ENCODE measurements around the gene MXRA8.
A peak's percentile ranks its signal among the peaks of the same experiment; 100 is the strongest.
"Not testable (repeated sequence)": the region's sequence is repeated elsewhere in the genome, so short reads cannot be mapped to it uniquely, and the experiment has no call there.

The MXRA8 gene, protein sequence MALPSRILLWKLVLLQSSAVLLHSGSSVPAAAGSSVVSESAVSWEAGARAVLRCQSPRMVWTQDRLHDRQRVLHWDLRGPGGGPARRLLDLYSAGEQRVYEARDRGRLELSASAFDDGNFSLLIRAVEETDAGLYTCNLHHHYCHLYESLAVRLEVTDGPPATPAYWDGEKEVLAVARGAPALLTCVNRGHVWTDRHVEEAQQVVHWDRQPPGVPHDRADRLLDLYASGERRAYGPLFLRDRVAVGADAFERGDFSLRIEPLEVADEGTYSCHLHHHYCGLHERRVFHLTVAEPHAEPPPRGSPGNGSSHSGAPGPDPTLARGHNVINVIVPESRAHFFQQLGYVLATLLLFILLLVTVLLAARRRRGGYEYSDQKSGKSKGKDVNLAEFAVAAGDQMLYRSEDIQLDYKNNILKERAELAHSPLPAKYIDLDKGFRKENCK

DNA sequence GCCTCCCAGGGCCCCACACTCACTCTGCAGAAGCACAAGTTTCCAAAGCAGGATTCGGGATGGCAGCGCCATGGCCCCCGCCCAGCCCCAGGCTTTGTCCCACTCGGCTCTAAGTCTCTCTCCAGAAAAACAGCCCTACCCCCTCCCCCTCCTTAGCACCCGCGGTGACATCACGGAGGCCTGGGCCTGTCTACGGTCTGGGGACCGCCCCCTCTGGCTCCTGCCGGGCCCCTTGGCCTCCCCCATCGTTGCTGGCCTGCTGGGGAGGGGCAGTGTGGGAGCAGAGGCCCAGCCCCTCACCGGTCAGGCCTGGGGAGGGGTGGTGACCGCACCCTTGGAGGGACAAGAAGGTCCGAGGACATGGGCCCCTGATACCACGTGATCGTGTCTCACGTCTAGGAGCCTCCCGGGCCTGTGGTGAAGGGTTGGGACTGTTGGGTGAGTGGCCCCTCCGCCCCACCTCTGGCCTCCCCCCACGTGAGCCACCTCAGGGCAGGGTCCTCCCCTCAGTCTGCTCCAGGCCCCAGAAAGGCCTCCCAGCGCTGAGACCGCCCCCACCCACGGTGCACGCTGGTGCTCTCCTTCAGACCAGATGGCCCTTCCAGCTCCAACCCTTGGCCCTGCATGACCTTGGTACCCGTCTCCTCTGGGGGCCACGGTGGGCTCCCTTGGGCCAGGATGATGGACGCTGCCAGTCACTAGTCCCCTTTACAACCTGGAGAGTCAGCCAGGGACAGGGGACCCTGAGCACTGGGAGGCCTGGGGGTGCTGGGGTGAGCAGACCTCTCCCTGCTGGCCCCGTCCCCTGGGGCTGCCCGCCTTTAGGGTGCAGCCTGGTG, at the start of gene MXRA8:
Gene MXRA8, minus strand, starts transcription at position 123 of the 839 bp plus-strand sequence. Its CDS starts 51 bp downstream, at position 72.
- DNase-seq (ENCODE audit: low read depth, low spot score): peak; percentile 89

DNA sequence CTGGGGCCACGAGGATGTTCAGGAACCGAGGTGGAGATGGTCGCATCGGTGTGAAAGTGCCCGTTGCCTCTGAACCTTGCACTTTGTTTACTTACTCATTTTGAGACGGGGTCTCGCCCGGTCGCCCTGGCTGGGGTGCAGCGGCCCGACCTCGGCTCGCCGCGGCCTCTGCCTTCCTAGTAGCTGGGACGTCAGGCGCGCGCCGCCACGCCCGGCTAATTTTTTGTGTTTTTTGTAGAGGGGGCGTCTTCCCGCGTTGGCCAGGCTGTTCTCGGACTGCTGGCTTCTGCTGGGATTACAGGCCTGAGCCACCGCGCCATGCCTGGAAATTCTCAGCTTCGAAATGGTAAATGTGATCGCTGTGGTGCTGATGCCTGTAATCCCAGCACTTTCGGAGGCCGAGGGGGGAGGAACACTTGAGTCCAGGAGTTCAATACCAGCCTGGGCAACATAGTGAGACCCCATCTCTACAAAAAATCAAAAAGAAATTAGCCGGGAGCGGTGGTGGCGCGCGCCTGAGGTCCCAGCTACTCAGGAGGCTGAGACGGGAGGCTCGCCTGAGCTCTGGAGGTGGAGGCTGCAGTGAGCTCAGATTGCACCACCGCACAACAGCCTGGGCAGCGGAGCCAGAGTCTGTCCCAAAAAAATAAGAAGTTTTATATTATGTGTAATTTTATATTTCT, 49.4 kb upstream of the MXRA8 start:
- peak; percentile 58 for DNase-seq (ENCODE audit: low read depth, low spot score)

DNA sequence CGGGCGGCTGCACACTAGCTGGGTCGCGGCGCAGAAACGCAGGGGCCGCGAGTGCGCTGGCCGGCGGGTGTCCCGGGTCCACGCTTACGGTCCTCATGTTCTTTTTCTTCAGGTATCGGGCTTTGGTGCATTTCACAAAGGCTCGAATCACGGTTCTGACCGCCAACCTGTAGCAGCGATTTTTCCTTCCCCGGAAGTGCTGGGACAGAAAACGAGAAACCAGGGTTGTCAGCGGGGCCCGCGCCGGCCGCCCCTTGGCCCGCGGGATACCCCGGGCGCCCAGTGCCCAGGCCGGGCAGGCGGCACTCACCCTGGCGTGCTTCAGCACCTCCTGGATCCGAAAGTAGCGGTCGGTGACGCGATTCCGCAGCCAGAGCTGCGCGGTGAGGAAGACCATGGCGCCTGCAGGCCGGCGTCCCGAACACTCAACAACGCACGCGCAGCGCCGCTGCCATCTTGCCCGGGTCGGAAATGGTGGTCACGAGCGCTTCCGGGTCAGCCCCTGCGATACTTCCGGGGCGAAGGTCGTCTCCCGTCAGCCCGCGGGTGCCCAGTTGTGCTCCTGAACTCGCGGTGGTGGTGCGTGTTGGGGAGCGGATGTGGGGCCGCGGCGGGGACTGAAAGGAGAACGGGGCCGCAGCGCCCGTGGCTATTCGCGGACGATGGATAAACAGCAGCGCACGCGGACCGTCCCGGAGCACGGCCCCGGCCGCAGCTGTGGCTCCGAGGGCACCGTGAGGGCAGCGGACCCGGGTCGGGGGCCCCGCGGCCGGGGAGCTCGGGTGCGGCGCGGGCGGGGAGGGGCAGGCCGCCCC, 48.7 kb upstream of the MXRA8 start, which contains the start of gene MRPL20:
Gene MRPL20, minus strand, starts transcription at position 473 of the 815 bp plus-strand sequence. Its CDS starts 76 bp downstream, at position 397.
- DNase-seq (ENCODE audit: low read depth, low spot score): peak; percentile 90

DNA sequence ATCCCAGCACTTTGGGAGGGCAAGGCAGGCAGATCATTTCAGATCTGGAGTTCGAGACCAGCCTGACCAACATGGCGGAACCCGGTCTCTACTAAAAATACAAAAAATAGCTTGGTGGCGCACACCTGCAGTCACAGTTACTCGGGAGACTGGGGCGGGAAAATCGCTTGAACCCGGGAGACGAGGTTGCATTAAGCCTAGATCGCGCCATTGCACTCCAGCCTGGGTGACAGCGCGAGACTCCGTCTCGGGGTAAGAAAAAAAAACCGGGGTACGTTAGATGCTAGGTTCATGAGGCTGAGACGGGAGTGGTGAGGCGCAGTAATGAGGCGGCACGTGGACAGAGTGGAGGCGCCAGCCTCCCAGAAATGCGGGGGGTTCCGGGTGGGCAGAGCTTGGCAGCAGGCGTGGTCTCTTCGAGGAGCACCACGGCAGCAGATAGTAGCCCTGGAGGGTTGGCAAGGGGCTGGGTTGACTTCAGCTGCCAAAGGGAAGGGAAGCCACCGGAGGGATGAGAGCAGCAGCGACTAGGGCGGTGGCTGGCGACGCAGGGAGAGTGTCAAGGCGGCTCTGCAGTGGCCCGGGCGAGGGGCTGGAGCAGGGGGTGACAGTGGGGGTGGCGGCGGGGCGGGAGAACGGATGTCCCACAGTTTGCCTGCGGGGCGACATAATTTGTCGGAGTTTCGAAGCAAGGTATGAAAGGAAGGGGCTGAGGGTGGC, 47.9 kb upstream of the MXRA8 start:
- no peak for DNase-seq (ENCODE audit: low read depth, low spot score)

DNA sequence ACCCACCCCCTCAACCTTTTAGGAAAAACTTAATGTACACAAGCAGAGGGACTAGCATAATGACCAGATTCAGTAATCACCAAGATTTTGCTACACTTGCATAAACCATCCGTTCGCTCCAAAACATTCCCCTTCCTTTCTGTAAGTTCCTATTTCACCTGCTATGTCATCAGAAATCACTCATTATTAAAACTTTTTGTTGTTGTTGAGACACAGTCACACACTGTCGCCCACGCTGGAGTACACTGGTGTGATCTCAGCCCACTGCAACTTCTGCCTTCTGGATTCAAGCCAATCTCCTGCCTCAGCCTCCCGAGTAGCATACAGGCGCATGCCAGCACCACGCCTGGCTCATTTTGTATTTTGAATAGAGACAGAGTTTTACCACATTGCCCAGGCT, 45.3 kb upstream of the MXRA8 start:
- DNase-seq (ENCODE audit: low read depth, low spot score): no peak

DNA sequence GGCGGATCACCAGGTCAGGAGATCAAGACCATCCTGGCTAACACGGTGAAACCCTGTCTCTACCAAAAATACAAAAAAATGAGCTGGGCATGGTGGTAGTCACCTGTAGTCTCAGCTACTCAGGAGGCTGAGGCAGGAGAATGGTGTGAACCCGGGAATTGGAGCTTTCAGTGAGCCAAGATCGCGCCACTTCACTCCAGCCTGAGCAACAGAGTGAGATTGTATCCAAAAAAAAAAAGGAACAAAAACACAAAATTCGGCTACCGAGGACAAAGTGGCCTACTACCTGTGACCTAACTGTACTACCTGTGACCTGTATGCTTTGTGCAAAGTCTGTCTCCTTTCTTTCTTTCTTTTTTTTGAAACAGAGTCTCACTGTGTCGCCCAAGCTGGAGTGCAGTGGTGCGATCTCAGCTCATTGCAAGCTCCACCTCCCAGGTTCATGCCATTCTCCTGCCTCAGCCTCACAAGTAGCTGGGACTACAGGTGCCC, 44.6 kb upstream of the MXRA8 start:
- DNase-seq (ENCODE audit: low read depth, low spot score): not testable (repeated sequence)

DNA sequence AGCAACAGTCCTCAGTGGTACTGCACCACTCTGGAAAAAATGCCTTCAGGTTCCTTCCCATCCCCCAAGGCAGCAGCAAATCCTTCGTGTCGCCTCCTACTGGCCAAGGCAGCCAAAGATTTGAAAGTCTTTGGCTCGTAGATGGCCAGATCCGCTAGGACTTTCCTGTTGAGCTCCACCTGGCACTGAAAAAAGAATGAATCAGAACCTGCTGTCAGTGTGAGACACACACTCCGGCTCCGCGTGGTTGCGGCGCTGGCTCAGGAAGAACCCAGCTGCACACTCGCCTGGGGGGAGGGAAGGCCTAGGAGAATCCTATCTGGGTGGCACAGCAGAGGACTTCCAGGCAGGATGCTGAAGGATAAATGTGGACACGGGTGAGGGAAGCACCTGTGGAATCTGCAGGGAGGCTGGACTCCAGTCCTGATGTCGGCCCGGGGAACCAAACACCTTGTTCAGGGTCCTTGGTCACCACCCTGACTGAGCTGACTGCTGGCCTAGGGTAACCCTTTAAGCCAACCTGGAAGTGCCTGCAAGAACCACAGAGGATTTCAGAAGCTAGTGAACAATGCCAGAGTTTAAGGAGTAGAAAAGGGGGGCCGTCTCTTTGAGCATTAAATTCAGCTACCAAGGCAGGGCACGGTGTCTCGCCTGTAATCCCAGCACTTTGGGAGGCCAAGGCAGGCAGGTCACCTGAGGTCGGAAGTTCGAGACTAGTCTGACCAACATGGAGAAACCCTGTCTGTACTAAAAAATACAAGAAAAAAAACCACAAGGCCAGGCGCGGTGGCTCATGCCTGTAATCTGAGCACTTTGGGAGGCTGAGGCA, 43.9 kb upstream of the MXRA8 start:
- DNase-seq (ENCODE audit: low read depth, low spot score): peak; percentile 85

DNA sequence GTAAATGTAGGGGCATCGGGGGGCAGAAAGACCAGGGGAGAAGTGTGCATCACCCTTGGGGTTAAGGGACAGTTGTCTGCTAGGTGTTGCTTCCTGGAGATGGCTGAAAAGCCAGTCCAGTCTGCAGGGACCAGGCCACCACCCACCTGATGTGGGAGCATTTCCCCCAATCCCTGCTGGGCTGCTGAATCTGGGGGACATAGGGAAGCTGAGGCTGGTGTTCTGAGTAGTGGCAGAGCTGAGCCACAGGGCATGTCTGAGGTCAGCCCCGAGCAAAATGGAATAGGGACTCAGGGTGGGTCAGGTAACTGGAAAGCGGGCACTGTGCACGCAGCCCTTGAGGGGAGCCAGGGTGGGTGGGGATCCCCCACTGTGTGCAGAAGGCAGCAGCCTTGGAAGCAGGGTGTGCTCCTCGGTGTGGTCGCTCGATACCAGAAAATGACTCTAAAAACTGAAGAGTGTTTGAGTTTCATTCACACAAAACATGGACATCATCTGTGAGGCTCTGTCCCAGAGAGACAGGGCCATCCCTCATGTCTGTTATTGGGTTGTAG, 43.2 kb upstream of the MXRA8 start:
- DNase-seq (ENCODE audit: low read depth, low spot score): no peak

DNA sequence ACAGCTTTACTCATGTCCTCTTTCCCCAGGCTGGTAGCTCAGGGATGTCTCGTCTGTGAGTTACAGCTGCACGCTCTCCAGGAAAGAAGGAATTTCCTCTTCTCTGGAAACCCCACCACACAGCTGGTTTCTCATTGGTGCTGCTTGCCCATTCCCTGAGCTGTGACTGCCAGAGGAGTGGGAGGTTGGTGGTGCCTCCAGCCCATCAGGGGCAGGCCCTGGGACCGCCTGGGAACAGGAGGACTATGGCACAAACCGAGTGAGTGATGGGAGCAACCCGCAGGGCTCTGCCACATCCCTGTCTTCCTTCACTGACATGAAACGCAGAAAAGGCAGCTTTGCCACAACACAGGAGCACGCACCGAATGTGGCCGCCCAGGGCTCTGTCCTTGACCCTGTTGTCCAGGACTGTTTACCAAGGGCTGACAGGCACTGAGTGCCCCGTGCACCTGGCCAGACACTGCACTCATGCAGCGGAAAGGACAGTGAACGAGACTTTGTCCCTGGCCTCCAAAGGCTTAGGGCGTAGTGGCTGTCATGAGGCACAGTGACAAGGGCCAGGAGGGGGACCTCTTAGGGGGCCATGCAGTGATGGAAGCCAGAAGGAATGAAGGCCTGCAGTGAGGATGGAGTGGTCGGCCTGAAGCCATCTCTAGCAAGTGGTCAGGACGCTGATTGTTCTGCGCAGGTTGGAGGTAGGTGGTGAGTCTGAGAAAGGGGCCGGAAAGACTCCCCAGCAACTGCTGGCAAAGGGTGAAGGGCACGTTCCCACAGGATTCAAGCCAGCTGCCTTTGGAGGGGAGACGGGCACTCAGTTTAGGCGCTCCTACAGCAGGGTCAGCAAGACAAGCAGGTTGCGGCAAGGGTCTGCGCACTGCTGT, 42.5 kb upstream of the MXRA8 start:
- DNase-seq (ENCODE audit: low read depth, low spot score): no peak

DNA sequence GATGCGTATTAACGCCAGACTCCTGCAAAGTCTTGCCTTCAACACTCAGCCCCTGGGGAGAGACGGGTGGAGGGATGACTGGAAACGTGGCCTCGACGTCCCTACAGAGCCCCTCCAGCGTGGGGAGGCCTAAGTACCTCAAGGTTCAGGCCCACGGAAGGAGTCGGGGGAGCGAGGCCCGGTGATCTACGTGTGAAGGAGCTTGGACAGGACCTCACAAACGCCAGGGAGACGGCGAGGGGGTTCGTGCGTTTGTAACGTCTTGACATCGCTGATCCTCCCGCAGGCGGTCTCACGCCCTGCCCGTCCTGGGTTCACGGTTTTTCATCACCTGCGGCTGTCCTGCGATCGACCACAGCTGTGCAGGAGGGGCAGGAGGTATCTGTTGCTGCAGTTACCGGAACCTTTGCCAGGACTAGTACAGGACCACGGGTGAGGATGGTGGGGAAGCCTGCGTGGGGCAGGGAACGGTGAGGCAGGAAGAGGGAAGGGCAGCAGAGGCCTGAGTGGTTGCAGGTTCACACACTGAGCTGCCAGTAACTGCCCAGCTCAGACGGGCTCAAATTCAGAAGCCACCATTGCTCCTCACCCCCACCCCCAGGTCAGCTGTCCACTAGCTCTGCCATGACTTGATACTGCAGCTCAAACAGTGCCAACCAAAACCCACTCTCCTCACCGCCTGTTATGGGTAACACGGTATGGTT, 41.7 kb upstream of the MXRA8 start:
- DNase-seq (ENCODE audit: low read depth, low spot score): peak; percentile 47

DNA sequence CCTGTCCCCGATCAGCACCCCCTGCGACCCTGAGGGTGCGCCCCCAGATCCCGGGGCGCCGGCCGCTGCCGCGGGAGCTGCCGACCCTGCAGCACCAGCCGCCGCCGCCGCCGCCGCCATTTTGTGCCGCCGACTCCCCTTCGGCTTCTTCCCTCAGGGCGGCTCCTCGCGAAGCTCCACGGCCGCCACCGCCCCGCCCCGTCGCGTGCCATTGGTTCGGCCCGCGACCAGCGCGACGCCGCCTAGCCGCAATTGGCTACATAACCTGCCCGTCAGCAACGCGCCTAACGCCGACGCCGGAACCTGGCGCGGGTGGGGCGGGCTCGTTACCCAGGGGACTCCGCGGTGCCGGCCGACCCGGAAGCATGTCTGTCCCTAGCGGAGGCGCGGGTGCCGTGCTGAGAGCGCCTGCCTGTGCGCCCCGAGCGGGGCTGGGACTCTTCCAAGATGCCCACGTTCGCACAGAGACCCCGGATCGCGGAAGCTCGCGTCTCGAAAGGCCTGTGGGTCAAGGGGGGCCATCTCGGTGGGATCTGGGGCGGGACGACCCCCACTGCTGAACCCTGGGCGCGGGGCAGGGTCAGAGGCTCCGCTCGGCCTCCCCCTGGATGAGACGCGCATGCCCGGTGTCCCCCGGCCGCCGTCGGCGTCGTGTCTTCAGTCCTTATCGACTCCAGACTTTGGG, 41.0 kb upstream of the MXRA8 start, which contains the start of gene CCNL2:
Gene CCNL2, minus strand, starts transcription at position 149 of the 685 bp plus-strand sequence. Its CDS starts 29 bp downstream, at position 120.
- peak; percentile 99 for DNase-seq (ENCODE audit: low read depth, low spot score)

DNA sequence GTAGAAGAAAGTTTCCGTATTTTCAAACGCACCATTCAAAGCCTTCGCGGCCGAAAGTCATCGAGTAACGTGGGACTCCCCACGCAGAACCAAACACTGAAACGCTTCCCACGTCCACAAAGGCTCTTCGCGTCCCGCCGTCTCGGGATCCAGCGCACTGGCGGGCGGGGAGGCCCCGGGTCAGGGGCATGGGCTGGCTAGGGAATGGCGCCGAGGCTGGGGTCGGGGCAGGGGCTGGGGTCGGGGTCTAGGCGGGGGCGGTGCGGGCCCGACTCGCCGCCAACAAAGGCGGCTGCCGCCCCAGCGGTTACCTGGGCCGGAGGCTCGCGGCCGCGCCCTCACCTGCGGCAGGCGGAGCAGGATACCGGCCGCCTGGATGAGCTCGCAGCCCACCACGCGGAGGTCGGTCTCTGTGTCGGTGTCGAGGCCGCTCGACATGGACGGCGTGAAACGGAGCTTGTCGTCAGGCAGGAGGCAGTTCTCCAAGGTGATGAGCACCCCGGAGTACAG, 40.4 kb upstream of the MXRA8 start:
- DNase-seq (ENCODE audit: low read depth, low spot score): no peak

DNA sequence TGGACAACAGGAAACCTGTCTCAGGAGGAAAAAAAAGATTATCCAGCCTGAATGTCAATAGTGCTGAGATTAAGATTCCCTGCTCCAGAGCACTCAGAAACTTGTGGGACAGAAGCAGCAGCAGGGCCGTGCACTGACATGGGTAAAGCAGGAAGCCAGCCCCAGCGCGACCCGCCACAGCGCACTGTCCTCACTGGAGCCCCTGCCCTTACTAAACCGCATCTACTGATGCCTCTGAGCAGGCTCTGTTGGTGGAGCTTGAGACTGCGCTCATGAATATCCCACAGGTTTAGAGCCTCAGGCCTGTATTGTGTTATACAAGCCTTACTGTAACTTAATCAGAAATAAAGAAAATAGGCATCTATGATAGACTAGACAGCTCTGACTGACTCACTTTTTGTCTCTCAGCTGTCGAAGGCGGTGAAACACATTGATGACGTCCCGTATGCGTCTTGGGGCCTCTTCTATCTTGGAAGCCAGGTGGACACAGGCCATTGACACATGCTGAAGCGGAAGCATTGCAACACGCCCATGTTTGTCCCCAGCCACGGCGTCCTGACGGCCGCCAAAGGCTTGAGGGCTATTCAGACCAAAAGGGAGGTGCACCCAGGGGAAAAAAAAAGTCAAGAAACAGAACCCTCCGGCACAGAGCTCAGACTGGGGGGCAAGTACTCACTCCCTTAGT, 39.6 kb upstream of the MXRA8 start:
- peak; percentile 37 for DNase-seq (ENCODE audit: low read depth, low spot score)

DNA sequence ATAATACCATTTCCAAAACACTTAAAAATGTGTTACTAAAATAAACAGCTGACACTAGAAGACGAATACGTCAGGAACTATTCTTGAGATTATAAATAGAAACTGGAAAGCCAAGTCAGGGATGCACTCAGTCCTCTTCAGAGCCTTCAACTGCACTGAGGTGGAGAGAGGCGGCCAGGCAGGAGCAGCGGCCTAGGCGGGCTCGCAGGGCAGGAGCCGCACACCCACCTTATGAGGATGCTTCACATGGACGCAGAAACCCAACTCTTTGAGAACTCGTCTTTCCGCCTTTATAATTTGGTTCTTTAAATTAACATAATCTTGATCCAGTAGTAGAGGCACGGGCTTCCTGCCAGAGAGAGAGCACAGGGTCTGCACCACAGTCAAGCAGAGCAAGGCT, 36.8 kb upstream of the MXRA8 start:
- DNase-seq (ENCODE audit: low read depth, low spot score): no peak

DNA sequence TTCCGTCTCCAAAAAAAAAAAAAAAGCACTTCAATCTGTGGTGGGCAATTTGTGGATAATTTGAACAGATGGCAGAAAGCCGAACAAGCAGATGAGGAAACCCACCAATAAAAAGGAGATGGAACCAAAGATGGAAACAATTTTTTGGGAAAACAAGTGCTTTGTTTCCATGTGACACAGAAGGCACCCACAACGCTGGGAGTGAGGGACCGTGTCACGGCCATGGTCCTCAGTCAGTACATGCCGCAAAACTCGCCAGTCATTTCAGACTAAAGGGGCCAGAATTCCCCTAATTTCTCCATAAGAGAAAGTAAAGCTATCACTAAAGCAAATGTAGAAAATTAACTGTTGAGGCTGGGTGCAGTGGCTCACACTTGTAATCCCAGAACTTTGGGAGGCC, 35.8 kb upstream of the MXRA8 start:
- no peak for DNase-seq (ENCODE audit: low read depth, low spot score)

DNA sequence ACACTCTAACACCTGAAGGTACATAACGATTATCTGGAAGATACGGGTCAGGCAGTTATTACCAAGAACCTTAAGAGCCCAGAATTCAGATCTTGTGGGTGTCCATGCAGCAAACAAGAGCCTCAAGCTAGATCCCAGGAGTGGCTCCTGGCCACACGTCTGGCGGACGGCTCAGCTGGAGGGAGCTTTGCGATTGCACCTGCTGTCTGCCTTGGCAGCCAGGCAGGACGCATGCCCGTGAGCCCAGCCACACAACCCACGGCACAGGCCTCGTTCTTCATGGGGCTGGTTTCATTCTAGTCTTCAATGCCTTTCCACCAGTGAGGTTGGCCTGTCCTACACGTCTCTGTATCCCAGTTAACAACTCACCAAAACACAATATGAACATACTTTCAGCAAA, 35.1 kb upstream of the MXRA8 start:
- DNase-seq (ENCODE audit: low read depth, low spot score): no peak
